Measurements from ENCODE around the gene FLT3LG. TPM values are rescaled to one million over a fixed set of nuclear protein-coding genes. Genes with fewer than 3 reads are reported as not detected.

The FLT3LG gene
- total and polyA plus RNA-seq, 2 of the 8 experiments (the other 6 are each of a cell fraction or from before 2014, with no cell fraction given): 1.6 to 3.2 TPM

- CTCF ChIA-PET (ENCODE audit: partially characterized antibody): interaction anchor here (2.7 kb wide), 1 partner anchor 9 kb away, joined by 15 read pairs; no protein-coding TSS in a partner anchor
- H2BK12ac ChIP-seq (ENCODE audit: low read depth, low read length): 0 out of 2 replicates have a peak overlapping the region, but pooled peaks have one; percentile 75
- peak overlapping the region; percentile 81 for H4K91ac ChIP-seq (replicated peaks; ENCODE audit: insufficient read length, low read length)
- no peak for DNase-seq (ENCODE audit: low read depth in 1 of 2, low spot score in 2 of 2)
- TF ChIP-seq MAX (IDR thresholded peaks at IDR 0.05): 0 out of 2 replicates have a peak, but pooled peaks have one; percentile 1
- no peak for TF ChIP-seq RAD21 (IDR thresholded peaks at IDR 0.05 in 1 of 2, conservative IDR thresholded peaks at IDR 0.05 in 1 of 2; ENCODE audit: low read depth in 2 of 2, low read length in 2 of 2)
- H3K4me1 ChIP-seq (replicated peaks in 1 of 4; ENCODE audit: control insufficient read depth in 3 of 4, insufficient read depth in 4 of 4, low read length in 3 of 4): peaks cover 0 to 8% (median 3%) of the 10 kb centered on the region in 4 experiments; a peak in 6 of 7 replicates
- H2BK5ac ChIP-seq (ENCODE audit: low read depth, low read length): no peak overlapping the region
- H4K8ac ChIP-seq (ENCODE audit: extremely low read depth, insufficient read depth, low read length): no peak overlapping the region
- H3K79me2 ChIP-seq (ENCODE audit: control insufficient read depth in 1 of 2, insufficient read depth in 2 of 2, low read length in 2 of 2): no peaks in the 10 kb centered on the region
- H4K5ac ChIP-seq (ENCODE audit: insufficient read length, low read depth, low read length): no peak overlapping the region
- no peaks in the 10 kb centered on the region for H3K79me1 ChIP-seq (ENCODE audit: low read depth, low read length)
- H3K27ac ChIP-seq (ENCODE audit: low read depth, low read length): no peak overlapping the region
- POLR2A ChIA-PET (ENCODE audit: partially characterized antibody): interaction anchor here (1.1 to 6.8 kb wide), 3 partner anchors 11 to 26 kb away, joined by 4 to 50 read pairs (median 5); partner anchors contain the start of genes ALDH16A1 and RPS11
- WGBS, 2 experiments (ENCODE audit: extremely low coverage in 1 of 2, insufficient coverage in 1 of 2, insufficient read length in 1 of 2, insufficient replicate concordance in 2 of 2, low coverage in 1 of 2, low lambda C conversion rate in 2 of 2, missing lambda C conversion rate in 1 of 2): 90% methylated on average over 18 of the region's 19 CpGs; no CpG with 5 or more reads in 1 of the 2 experiments
- H2BK120ac ChIP-seq (replicated peaks; ENCODE audit: low read depth, low read length): no peak overlapping the region
- no peak overlapping the region for H3K23ac ChIP-seq (ENCODE audit: insufficient read length)
- H3K23me2 ChIP-seq (ENCODE audit: low read depth, low read length): no peaks in the 10 kb centered on the region
- H3K56ac ChIP-seq (replicated peaks; ENCODE audit: insufficient read length, low read depth, low read length): no peak overlapping the region
- H3K9me3 ChIP-seq (ENCODE audit: insufficient read depth in 2 of 2, low read depth in 1 of 2, low read length in 1 of 2): no peaks in the 10 kb centered on the region; a peak in 1 of 4 replicates
- H3K9ac ChIP-seq (replicated peaks in 1 of 4; ENCODE audit: extremely low read depth in 1 of 4, low read depth in 3 of 4, low read length in 3 of 4): peak overlapping the region in 1 of 4 experiments; percentile 17; a peak in 2 of 7 replicates
- no peak overlapping the region for H2BK20ac ChIP-seq (ENCODE audit: low read length)
- no peaks in the 10 kb centered on the region for H3K27me3 ChIP-seq (replicated peaks in 1 of 4; ENCODE audit: control insufficient read depth in 3 of 4, extremely low read depth in 1 of 4, insufficient read depth in 3 of 4, low read length in 3 of 4)
- H3K4me2 ChIP-seq (ENCODE audit: insufficient read depth in 1 of 2, low read depth in 2 of 2, low read length in 2 of 2): no peak overlapping the region
- H3K4me3 ChIP-seq (ENCODE audit: extremely low read depth in 1 of 4, insufficient read depth in 2 of 4, low read depth in 3 of 4, low read length in 4 of 4): no peak overlapping the region
- no peak overlapping the region for H3K4ac ChIP-seq (replicated peaks; ENCODE audit: insufficient read length, low read depth, low read length)
- H2AFZ ChIP-seq (ENCODE audit: low read length): no peak overlapping the region
- H3K36me3 ChIP-seq (ENCODE audit: control insufficient read depth in 2 of 4, insufficient read depth in 4 of 4, low read length in 3 of 4): peaks cover 2 to 7% (median 3%) of the 10 kb centered on the region in 4 experiments; a peak in 4 of 8 replicates
- H2BK15ac ChIP-seq (ENCODE audit: low read length): 0 out of 2 replicates have a peak overlapping the region, but pooled peaks have one; percentile 46
- H3K14ac ChIP-seq (ENCODE audit: insufficient read length): no peak overlapping the region
- FAIRE-seq: no peak
- H3K18ac ChIP-seq (ENCODE audit: extremely low read depth, low read length): no peak overlapping the region; the same call in 1 of the 2 replicates
- no peaks in the 10 kb centered on the region for H4K20me1 ChIP-seq (replicated peaks in 1 of 2; ENCODE audit: control insufficient read depth in 1 of 2, insufficient read depth in 2 of 2, low read length in 2 of 2)
- no peak overlapping the region for H2AK5ac ChIP-seq (ENCODE audit: low read depth, low read length)
Measured at GRCh38 chr19:49468199-49468598, 5.8 kb upstream of the FLT3LG start.

Measured in H1 (cell line).